HG03571 (cell line): Measurements from ENCODE around the gene CPNE8.

Experiments
- ATAC-seq: cut with Tn5 transposase; IDR thresholded peaks from one replicate; pipeline ENCODE4 v1.9.1; 2021; ENCODE audit not compliant: unreplicated experiment

The CPNE8 gene

DNA sequence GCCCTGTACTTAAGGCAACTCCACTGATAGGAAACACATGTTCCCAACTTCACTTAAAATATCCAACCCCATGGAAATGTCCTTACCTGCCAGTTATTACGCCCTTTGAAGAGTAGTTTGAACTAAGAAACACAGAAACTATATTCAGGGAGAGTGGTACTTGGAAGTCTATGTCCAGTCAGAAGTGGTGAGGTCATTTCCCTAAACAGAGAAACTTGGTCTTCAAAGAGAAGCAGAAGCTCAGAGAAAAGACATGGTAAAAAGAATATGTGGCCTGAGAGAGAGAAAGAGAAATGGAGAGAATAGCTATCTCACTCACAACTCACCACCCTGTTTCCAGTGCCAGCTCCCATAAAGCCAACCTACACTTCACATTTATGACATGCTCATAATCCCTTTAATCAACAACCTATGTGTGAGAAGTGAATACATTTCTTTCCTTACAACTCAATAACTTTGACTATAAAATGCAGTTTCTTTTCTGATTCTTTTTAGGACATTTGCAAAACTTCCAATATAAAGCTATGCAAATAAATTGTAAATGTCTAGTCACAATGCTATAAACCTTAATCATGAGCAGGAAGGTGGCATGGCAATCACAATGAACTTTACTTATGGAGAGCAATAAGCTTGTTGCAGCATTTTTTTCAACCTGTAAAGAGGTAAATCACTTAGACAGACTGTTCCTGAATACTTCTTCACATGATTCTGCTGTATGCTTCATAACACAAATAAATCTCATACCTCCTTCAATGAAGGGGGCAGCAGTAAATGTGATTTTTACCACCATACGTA, 67.1 kb downstream of the CPNE8 start:
- no peak for ATAC-seq

DNA sequence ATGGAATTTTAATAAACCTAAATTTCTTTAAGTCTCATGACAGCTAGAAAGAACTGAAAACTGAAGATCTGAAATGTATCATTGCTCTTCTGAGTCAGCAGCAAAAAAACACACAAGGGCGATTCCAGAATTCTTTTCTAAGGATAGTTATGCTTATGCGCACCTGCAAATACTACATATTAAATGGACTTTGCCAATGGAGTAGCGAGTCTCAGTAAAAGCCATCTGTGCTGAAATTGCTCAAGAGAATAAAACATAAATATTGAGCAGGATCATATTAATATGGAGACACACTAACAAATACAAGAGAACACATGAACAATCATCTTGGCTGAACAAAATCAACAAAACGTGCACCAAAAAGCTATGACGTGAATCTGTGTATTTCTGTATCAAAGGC, 73.7 kb downstream of the CPNE8 start:
- no peak for ATAC-seq

DNA sequence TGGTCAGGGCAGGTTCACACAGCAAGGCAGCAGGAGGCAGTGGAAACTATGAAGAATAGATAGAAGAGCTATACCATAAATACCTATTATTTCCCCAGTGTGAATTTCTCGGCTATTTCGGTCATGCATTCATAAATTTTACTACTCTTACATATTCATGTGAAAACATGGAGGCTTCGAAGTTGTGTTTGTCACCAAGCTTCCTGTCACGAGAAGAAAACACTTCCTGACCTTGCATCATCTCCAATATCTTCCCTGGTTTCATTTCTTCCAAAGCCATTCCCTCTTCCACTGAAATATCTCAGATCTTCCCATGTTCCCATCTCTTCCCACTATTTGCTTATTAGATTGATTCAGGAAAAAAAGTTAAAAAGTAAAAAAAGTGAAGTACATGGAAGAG, 80.4 kb downstream of the CPNE8 start:
- ATAC-seq = no peak

DNA sequence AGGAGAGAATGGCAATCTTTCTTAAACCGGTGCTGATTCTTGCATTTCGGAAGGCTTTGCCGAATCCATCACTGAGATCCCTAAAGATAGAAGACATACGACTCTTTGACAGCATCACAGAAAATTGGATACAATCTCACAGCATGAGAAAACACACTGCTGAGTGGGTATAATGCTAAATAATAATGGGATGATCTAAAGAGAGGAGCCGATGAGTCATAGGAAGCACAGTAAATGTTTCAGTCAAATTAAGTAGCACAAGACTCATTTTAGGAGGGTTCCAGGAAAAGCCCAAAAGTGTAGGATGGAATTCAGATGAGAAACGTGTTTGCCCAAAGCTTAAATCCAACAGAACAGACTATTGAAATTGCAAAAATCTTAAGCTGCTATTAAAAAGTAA, 81.7 kb downstream of the CPNE8 start:
- ATAC-seq = no peak

DNA sequence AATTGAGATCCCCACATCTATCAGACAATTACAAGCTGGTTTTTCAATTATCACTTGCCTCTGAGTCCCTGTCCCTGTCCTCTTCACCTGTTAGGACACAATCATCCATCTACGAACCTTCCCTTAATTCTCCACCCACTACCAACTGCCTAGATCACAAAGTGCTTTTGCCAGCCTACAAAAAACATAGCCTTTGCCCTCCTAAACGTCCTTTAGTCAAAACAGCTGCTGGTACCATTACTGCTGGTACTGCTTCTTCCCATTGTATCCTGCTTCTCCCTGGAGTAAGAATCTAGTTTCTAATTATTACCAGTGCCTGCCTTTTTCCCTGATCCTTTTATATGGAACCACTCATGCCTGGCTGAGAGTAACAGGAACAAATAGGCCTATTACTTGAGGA, 82.1 kb downstream of the CPNE8 start:
- no peak for ATAC-seq

DNA sequence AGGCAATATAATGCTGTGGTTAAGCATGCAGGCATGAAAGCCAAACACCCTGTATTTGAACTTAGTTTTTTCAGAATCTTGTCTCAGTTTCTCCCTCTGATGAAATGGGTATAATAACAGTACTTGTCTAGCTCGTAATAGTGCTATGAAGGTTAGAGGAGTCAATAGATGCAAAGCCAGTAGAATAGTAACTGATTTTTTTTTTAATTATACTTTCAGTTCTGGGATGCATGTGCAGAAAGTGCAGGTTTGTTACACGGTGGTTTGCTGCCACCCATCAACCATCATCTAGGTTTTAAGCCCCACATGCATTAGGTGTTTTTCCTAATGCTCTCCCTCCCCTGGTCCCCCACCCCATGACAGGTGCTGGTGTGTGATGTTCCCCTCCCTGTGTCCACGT, 87.4 kb downstream of the CPNE8 start:
- ATAC-seq = no peak

DNA sequence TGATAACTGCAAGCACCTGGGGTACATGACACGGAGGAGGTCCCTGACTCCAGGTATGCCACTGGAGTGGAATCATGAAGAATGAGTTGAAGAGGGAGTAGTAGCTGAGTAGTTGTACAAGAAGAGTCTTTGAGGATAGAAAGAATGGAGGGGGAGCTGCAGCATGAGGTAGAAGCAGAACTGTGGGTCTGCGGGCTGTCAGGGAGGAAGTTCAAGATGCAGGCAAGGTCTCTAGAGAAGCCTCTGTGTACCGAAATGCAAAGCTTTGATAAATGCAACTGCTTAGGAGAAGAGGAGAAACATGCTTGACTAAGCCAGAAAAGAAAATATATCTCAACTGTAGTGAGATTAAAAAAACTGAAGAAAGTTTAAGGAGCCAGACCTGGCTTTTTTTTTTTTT, 91.5 kb downstream of the CPNE8 start:
- no peak for ATAC-seq

DNA sequence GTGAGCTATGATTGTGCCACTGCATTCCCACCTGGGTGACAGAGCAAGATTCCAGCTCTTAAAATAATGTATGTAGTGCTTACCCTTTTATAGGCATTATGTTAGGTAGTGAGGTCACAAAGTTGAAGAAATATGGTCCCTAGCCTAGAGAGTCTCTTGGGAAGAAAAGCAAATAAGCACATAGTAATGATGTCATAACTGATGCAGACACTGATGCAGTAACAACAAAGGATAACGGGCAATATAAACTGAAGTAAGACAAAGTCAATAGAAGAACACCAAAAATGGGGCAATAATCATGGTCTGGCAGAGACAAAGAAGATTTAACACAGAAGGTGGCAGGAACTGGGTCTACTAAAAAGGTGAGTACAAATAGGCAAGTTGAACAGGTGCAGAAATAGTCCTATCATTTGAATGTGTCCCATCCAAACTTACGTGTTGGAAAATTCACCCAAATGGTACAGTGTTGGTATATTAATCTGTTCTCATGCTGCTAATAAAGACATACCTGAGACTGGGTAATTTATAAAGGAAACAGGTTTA, 93.5 kb downstream of the CPNE8 start:
- ATAC-seq = no peak

DNA sequence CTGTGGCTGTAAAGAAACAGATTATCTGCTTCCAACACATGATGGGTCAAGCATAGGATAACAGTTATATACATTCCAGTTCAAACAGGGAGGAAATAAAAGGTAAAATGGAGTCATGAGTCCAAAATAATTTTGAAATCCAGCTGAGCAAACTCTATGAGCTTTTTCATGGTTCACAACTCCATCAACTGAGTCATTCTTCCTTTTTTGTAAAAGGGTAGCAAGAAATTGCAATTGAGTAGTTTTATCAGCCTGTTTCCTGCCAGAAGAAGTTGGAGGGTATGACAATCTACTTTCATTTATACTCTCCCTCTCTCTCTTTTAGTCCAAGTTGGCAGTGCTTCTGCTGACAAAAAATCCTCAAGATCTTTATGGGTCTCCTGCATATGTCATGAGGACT, 95.6 kb downstream of the CPNE8 start:
- no peak for ATAC-seq

DNA sequence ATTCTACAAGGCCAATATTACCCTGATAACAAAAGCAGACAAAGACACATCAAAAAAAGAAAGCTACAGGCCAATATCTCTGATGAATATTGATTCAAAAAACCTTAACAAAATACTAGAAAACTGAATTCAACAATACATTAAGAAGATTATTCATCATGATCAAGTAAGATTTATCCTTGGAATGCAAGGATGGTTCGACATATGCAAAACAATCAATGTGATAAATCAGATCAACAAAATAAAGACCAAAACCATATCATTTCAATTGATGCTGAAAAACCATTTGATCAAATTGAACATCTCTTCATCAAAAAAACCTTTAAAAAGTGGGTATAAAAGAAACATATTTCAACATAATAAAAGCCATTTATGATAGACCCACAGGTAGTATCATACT, 117.3 kb downstream of the CPNE8 start:
- no peak for ATAC-seq

DNA sequence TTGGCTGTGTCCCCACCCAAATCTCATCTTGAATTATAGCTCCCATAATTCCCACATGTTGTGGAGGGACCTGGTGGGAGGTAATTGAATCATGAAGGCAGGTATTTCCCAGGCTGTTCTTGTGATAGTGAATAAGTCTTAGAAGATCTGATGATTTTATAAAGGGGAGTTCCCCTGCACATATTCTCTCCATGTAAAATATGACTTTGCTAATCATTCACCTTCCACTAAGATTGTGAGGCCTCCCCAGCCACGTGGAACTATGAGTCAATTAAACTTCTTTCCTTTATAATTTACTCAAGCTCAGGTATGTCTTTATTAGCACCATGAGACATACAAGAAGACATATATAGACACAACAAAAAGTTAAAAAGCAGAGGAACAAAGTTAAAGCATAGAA, 120.0 kb downstream of the CPNE8 start:
- no peak for ATAC-seq

DNA sequence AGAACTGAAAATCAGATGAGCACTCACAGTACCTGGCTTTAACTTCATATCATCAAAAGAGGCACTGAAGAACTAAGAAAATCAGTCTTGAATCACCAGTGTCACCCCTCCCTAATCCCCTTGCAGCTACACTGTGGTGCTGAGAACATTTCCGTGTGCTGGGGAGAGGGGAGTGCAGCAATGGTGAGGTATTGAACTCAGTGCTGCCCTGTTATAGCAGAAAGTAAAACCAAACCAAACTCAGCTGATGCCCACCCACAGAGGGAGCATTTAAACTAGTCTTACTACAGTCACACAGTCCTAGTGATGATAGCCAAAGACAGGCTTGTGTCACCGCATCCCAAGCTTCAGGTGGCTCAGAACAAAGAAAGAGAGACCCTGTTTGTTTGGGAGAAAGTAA, 122.1 kb downstream of the CPNE8 start:
- no peak for ATAC-seq

DNA sequence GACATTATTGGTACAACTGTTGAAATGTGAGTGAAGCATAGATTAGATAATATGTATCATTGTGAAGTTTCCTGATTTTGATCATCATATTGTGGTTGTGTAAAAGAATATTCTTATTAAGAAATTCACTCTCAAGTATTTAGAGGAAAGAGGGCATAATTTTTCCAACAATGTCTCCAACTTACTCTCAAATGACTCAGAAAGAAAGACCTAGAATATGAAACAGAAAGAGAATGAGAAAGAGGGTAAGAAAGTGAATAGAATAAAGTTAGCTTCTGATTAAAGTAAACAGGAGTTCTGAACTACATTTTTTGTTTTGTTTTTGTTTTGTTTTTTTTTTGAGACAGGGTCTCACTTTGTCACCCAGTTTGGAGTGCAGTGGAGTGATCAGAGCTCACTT, 123.0 kb downstream of the CPNE8 start:
- no peak for ATAC-seq

DNA sequence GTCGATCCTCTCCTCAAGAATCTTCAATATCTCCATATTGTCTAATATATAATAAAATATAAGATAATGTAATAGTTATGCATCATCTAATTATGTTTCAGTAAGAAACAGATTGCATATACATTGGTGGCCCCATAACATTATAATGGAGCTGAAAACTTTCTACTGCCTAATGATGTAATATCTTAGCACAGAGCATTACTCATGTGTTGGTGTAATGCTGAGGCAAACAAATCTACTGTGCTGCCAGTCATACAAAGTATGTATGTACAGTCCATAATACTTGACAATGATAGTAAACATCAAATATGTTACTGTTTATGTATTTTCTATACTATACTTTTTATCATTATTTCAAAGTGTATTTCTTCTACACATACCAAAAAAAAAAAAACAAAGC, 128.7 kb downstream of the CPNE8 start:
- no peak for ATAC-seq

DNA sequence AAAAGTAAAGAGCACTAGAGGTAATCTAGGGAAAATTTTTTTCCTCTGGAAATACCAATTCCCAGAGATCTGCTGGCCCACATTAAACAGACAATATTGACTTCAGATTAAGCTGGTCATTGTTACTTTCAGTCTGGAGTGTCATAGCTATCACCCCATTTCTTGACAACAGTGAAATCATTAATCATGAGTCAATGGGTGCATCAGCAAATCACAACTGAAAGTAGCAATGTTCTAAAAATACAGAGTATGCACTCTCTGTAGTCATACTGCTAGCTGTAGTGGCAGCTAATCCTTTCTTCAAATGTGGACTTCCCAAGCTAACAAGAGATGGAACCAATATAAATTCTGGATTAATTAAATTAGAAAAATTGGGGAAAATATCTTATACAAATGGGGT, 129.9 kb downstream of the CPNE8 start:
- ATAC-seq = peak; percentile 88

DNA sequence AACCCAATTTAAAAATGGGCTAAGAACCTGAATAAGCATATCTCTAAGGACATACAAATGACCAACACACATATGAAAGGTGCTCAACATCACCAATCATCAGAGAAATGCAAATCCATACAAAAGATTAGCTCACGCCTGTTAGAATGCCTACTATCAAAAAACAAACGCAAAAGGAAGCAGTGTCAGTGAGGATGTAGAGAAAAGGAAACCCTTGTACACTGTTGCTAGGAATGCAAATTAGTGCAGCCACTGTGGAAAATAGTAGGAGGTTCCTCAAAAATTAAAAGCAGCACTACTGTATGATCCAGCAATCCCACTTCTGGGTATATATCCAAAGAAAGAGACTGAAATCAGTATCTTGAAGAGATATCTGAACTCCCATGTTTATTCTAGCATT, 133.0 kb downstream of the CPNE8 start:
- ATAC-seq = no peak

DNA sequence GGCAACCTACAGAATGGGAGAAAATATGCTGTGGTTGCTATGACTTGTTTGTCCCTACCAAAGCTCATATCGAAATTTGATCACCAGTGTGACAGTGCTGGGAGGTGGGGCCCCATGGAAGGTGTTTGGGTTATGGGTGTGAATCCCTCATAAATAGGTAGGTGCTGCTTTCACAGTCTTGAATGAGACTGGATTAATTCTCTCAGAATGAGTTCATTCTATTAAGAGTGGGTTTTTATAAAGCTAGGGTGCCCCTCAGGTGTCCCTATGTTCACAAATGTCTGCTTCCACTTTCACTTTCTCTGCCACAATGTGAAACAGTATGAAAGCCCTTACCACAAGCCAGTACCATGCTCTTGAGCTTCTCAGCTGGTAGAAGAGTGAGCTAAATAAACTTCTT, 133.5 kb downstream of the CPNE8 start:
- ATAC-seq = peak; percentile 80

DNA sequence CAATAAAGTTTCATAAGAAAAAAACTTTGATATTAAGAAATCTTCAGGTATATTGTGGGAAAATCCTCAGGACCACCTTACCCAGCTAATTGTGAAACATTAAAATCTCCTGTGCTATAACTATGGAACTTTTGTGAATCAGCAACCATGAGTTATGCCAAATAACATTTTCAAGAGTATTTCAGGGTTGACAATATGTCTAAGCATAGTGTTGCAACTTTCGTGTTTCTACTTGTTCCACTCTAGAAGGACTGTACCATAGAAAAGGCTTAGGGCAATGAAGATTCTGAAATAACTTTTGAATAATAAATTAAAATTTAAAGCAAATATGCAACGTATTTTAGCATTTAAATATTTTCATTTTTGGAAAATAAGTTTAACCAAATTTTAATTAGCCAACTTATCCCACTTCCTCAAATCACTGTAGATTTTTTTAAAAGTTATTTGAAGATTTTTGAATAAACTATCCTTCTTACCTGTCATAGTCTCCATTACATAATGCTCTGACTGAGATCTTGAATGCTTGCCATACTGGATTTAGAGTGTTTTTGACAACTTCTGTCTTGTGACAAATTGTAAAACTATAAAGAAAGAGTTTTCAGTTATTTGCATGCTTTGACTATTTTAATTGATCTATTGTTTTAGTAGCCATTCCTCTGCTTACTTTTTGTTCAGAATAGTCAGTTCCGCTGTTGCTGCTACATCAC, 143.6 kb downstream of the CPNE8 start:
- no peak for ATAC-seq

DNA sequence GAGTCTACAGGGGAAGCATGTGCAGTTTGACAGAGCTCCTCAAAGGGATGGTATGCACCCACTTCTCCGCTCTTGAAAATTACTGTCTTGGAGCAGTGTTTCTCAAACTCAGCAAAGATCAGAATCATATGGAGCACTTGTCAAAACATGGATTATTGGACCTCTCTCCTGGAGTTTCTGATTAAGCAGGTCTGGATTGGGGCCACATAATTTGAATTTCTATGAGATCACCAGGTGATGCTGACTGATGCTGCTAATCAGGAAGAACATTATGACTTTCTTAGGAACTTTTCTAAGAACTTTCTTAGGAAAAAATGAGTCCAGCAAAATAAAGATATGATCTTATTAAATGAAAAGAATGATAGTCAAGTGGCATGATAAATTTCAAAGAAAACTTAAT, 144.3 kb downstream of the CPNE8 start:
- ATAC-seq = no peak

DNA sequence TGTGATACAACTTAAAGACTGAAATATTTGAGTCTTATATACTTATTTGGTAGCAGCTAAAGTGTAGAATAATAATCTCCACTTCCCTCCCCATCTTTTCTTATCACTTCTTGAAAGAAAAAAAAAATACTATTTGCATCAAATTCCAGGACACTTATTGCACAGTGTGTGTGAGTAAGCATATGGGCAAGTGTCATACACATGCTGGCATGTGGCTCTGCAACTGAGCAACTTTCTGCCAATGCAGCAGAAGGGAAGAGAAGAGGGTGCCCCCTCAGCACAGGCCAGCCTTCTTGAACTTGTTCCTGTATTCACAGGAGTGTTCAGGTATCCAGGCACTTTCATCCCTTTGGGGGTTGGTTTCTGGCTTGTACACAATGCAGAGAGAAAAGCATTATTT, 145.8 kb downstream of the CPNE8 start:
- no peak for ATAC-seq

DNA sequence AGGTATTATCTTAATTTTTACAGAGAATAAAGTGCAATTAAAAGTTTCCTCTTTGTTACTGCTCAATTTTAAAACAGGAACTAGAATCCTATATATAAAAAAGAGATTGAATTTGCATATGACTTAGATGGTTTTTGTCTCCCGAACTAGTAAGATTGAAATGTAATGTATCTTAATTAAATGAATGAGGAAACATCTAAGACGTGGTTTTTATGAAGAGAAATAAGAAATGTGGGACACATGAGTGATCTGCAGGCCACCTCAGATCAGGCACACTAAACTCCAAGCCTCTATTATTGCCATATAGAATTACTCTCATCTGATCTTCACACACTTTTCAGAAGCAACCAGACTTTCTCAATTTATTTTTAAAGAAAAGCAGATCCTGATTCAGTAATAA, 158.6 kb downstream of the CPNE8 start:
- no peak for ATAC-seq

DNA sequence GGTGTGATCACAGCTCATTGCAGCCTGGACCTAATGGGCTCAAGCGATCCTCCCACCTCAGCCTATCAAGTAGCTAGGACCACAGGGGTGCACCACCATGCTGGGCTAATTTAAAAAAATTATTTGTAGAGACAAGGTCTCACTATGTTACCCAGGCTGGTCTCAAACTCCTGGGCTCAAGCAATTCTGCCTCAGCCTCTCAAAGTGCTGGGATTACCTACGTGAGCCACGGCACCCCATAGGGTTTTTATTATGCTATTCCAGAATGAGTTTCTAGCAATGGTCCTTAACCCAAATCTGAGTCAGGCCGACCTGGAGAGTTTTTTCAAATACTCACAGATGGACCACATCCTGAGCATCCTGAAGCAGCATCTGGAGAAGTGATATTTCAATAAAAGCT, 159.8 kb downstream of the CPNE8 start:
- no peak for ATAC-seq

DNA sequence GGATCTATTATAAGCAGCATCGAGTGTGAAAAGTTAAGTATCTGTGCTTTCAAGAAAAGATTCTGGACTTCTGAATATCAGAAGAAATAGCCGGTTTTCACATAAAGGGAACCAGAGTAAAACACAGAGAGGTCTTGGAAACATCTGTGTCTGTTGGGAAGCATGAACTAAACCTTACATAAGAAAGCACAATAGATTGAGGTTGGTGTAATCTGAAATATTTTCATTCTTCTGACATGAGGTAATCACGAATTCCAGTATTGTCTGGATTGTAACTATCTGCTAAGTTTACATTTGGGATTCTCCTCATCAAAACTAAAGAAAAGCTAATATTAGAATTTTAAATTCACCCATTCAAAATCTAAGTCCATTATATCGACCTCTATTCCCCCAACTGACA, 161.3 kb downstream of the CPNE8 start:
- ATAC-seq = no peak
